ENCODE results near the gene PLXND1.

DNA sequence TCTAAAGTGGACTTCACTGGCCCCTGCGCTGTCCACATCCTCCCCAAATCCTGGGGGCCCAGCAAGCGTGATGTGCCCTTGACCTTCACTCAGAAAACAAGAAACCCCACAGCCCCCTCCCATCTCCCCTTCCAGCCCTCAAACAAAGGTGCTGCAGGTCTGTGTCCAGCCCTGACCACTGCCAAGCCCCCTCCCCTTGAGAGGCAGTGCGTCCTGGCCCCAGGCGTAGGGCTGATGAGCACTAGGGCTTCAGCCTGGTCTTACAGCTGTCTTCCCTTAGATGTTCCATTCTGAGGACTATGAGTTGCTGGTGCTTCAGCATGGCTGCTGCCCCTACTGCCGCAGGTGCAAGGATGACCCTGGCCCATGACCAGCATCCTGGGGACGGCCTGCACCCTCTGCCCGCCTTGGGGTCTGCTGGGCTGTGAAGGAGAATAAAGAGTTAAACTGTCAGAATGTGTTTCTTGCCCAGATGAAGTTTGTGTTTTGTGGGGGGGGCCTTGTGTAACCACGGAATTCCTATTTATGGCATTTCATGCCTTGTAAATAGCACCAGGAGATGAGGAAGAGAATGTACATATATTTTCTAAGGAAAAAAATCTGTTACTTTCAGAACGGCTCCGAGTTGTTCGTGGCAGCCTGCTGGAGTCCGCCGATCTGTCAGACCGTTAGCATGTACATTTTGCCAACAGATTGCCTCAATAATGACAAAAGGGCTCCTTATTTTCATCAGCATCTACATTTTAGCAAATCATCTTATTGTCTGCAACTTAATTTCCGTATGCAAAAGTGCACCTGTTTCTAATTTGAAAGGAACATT lies 86.4 kb downstream of the PLXND1 start:
- TF ChIP-seq, protein P1, sequence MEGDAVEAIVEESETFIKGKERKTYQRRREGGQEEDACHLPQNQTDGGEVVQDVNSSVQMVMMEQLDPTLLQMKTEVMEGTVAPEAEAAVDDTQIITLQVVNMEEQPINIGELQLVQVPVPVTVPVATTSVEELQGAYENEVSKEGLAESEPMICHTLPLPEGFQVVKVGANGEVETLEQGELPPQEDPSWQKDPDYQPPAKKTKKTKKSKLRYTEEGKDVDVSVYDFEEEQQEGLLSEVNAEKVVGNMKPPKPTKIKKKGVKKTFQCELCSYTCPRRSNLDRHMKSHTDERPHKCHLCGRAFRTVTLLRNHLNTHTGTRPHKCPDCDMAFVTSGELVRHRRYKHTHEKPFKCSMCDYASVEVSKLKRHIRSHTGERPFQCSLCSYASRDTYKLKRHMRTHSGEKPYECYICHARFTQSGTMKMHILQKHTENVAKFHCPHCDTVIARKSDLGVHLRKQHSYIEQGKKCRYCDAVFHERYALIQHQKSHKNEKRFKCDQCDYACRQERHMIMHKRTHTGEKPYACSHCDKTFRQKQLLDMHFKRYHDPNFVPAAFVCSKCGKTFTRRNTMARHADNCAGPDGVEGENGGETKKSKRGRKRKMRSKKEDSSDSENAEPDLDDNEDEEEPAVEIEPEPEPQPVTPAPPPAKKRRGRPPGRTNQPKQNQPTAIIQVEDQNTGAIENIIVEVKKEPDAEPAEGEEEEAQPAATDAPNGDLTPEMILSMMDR (IDR thresholded peaks at IDR 0.05; ENCODE audit: insufficient read depth, low read length) = no peak
- TF ChIP-seq, protein P2, sequence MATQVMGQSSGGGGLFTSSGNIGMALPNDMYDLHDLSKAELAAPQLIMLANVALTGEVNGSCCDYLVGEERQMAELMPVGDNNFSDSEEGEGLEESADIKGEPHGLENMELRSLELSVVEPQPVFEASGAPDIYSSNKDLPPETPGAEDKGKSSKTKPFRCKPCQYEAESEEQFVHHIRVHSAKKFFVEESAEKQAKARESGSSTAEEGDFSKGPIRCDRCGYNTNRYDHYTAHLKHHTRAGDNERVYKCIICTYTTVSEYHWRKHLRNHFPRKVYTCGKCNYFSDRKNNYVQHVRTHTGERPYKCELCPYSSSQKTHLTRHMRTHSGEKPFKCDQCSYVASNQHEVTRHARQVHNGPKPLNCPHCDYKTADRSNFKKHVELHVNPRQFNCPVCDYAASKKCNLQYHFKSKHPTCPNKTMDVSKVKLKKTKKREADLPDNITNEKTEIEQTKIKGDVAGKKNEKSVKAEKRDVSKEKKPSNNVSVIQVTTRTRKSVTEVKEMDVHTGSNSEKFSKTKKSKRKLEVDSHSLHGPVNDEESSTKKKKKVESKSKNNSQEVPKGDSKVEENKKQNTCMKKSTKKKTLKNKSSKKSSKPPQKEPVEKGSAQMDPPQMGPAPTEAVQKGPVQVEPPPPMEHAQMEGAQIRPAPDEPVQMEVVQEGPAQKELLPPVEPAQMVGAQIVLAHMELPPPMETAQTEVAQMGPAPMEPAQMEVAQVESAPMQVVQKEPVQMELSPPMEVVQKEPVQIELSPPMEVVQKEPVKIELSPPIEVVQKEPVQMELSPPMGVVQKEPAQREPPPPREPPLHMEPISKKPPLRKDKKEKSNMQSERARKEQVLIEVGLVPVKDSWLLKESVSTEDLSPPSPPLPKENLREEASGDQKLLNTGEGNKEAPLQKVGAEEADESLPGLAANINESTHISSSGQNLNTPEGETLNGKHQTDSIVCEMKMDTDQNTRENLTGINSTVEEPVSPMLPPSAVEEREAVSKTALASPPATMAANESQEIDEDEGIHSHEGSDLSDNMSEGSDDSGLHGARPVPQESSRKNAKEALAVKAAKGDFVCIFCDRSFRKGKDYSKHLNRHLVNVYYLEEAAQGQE (IDR thresholded peaks at IDR 0.05; ENCODE audit: insufficient replicate concordance, low read depth) = no peak
- no peak for TF ChIP-seq POLR2AphosphoS5 (IDR thresholded peaks at IDR 0.05; ENCODE audit: low read depth)
- no peak for TF ChIP-seq GABPA (IDR thresholded peaks at IDR 0.05; ENCODE audit: low read depth)
- no peak for TF ChIP-seq SPI1 (IDR thresholded peaks at IDR 0.05; ENCODE audit: borderline replicate concordance, low read depth)
